Smooth muscle cell of the brain vasculature (primary cell): ENCODE data around the gene ZNF804A.

Experiments used
- DNase-seq: peaks from one replicate; pipeline ENCODE4 v3.0.0-alpha.2; 2012; ENCODE audit warnings: low read depth, low spot score

The ZNF804A gene

GRCh38 chr2:184610891-184611290, 12.6 kb downstream of the ZNF804A start:
- no peak for DNase-seq

GRCh38 chr2:184611361-184612085, 13.2 kb downstream of the ZNF804A start:
- DNase-seq, result no peak

GRCh38 chr2:184620367-184620766, 22.0 kb downstream of the ZNF804A start:
- no peak for DNase-seq

- no peak for DNase-seq
Measured at GRCh38 chr2:184624311-184624710, 26.0 kb downstream of the ZNF804A start.

GRCh38 chr2:184628051-184628450, 29.7 kb downstream of the ZNF804A start:
- DNase-seq, result no peak

GRCh38 chr2:184633726-184634125, 35.4 kb downstream of the ZNF804A start:
- DNase-seq, result no peak

- no peak for DNase-seq
Measured at GRCh38 chr2:184637781-184638180, 39.5 kb downstream of the ZNF804A start.

GRCh38 chr2:184644685-184645084, 46.4 kb downstream of the ZNF804A start:
- DNase-seq, result no peak

- no peak for DNase-seq
Measured at GRCh38 chr2:184646177-184646576, 47.8 kb downstream of the ZNF804A start.

GRCh38 chr2:184646593-184646992, 48.3 kb downstream of the ZNF804A start:
- DNase-seq, result no peak

GRCh38 chr2:184654945-184655344, 56.6 kb downstream of the ZNF804A start:
- DNase-seq, result no peak

- no peak for DNase-seq
Measured at GRCh38 chr2:184677171-184677570, 78.8 kb downstream of the ZNF804A start.

- DNase-seq, result no peak
Measured at GRCh38 chr2:184679219-184680018, 81.1 kb downstream of the ZNF804A start.

GRCh38 chr2:184680825-184681224, 82.5 kb downstream of the ZNF804A start:
- DNase-seq, result no peak

GRCh38 chr2:184681642-184682321, 83.5 kb downstream of the ZNF804A start:
- no peak for DNase-seq

GRCh38 chr2:184683911-184684310, 85.6 kb downstream of the ZNF804A start:
- no peak for DNase-seq

- no peak for DNase-seq
Measured at GRCh38 chr2:184685999-184686841, 87.9 kb downstream of the ZNF804A start.

GRCh38 chr2:184689638-184690037, 91.3 kb downstream of the ZNF804A start:
- no peak for DNase-seq

GRCh38 chr2:184692141-184692734, 93.9 kb downstream of the ZNF804A start:
- DNase-seq, result no peak

- DNase-seq, result no peak
Measured at GRCh38 chr2:184696644-184697043, 98.3 kb downstream of the ZNF804A start.

GRCh38 chr2:184698476-184698875, 100.1 kb downstream of the ZNF804A start:
- no peak for DNase-seq
